Ovary (tissue), 9 donors: ENCODE results near the gene GYS1. TPM values are rescaled to one million over a fixed set of nuclear protein-coding genes. Genes with fewer than 3 reads are reported as not detected.

Experiments used
- DNase-seq, 5 donors: peaks; one replicate each; pipeline ENCODE4 v3.0.0-alpha.2; 2019 to 2020
- H3K27ac ChIP-seq, 2 donors: fragments of 200-600 bp; one replicate each; pipeline versions ENCODE4 v1.5.1 to v1.8.0; 2019 to 2022
- H3K27me3 ChIP-seq: fragments of 200-600 bp; one replicate; pipeline ENCODE4 v1.8.0; 2022
- H3K36me3 ChIP-seq: fragments of 200-600 bp; sonication (generic); one replicate; pipeline ENCODE4 v1.5.1; 2019
- H3K4me1 ChIP-seq: one replicate; pipeline ENCODE4 v1.8.1; 2013; ENCODE audit warnings: mild to moderate bottlenecking, moderate library complexity; ENCODE audit not compliant: insufficient read depth
- H3K4me3 ChIP-seq: fragments of 200-600 bp; sonication (generic); one replicate; pipeline ENCODE4 v1.5.1; 2017
- H3K9me3 ChIP-seq, 2 donors: fragments of 200-600 bp in 1 of 2; sonication (generic) in 1 of 2; one replicate each; pipeline versions ENCODE4 v1.5.1 to v1.8.1; 2013 to 2019; ENCODE audit warnings: mild to moderate bottlenecking in 1 of 2, moderate library complexity in 1 of 2
- EP300 ChIP-seq: sonication (generic); formaldehyde crosslinking; IDR thresholded peaks from one replicate; pipeline ENCODE4 v1.6.1; 2017; ENCODE audit warnings: antibody characterized with exemption
- POLR2A ChIP-seq: fragments of 450-650 bp; IDR thresholded peaks from one replicate; pipeline ENCODE4 v1.6.1; 2017; ENCODE audit warnings: antibody characterized with exemption, mild to moderate bottlenecking, moderate library complexity
- WGBS, 3 donors: extraction: QIAGEN DNeasy Blood & Tissue Kit in 1 of 3; methylation state at CpG; one replicate each; pipeline versions ENCODE4 v1.1.5 to v1.1.7; 2013 to 2017; 5-methylcytosine and 5-hydroxymethylcytosine counted together
- intact Hi-C, 4 donors: fragments of 100-400 bp; cut with DNase I; formaldehyde crosslinking; loops; one replicate each; pipeline versions ENCODE4 v1.11.0 to v1.15.1; 2022 to 2023
- polyA plus RNA-seq, 2 donors: library from polyadenylated mRNA; stranded (reverse); fragments of 200-250 nt in 1 of 2; fragments of 350-450 nt in 1 of 2; fragmentation: Illumina TruSeq in 1 of 2; extraction: RNeasy Lipid Tissue Mini Kit (QIAGEN cat#74804) in 1 of 2; gene quantifications; one replicate each; pipeline ENCODE4 v1.2.3, GENCODE V29; 2013 to 2014
- total RNA-seq, 7 donors: library from RNA; depleted of rRNA in 2 of 7; stranded (reverse); fragments of >200 nt in 2 of 7; fragmentation: NEBNext Ultra II Directional in 3 of 7; extraction: Animal tissue kit (Norgen Biotek cat#: 25700) in 3 of 7; gene quantifications; one replicate each; pipeline versions ENCODE4 v1.1.0 to v1.2.4, GENCODE V29; 2016 to 2023
- TF ChIP-seq, protein P1 (sequence below), 3 donors: fragments of 450-650 bp in 2 of 3; fragments of 200-600 bp in 1 of 3; IDR thresholded peaks; one replicate each; pipeline versions ENCODE4 v1.5.1 to v1.8.0; 2016 to 2022; ENCODE audit warnings: antibody characterized with exemption in 3 of 3, mild to moderate bottlenecking in 1 of 3
- donor health status: DM: no; HTN: no; CAD: no; lungs with moderate emphysema.
- donor health status: DM: no; HTN: no; CAD: no.
- donor health status: Bipolar disorder and iron deficiency.
- donor health status: DM: yes; HTN: yes; CAD: no.
- donor health status: DM: no; HTN: no; CAD: no.
- donor health status: DM: yes; HTN: yes; CAD: no.

Gene GYS1
- total and polyA plus RNA-seq, 9 donors, result 16.3 to 33.6 (median 29.0) TPM

DNA sequence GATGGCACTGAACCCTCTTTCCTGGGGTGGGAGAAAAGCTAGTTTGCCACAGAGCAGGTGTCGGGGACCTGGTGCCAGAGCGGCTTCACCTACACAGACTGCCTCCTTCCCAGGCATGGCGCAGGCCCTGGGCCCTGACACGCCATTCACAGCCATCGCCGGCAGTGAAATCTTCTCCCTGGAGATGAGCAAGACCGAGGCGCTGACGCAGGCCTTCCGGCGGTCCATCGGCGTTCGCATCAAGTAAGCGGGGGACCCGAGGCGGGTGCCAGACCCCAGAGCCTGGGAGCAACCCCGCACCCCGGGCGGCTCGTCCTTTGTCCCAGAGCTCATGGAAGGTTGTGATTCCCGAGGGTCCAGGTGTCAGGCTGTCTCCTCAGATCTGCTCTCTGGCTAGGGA, 13.8 kb upstream of the GYS1 start:
- Histone ChIP-seq H3K27me3 (no peaks in the 10 kb centered on the region), H3K4me3 (no peak overlapping the region), H3K9me3 (no peaks in the 10 kb centered on the region), H3K27ac (no peak overlapping the region), H3K4me1 (no peaks in the 10 kb centered on the region), H3K36me3 (no peaks in the 10 kb centered on the region)
- WGBS, 3 donors, result 95 to 96% (median 95%) methylated on average over 22 of the region's 22 CpGs
- no peak for DNase-seq
- TF ChIP-seq EP300 (no peak), POLR2A (no peak)
- TF ChIP-seq, protein P1, sequence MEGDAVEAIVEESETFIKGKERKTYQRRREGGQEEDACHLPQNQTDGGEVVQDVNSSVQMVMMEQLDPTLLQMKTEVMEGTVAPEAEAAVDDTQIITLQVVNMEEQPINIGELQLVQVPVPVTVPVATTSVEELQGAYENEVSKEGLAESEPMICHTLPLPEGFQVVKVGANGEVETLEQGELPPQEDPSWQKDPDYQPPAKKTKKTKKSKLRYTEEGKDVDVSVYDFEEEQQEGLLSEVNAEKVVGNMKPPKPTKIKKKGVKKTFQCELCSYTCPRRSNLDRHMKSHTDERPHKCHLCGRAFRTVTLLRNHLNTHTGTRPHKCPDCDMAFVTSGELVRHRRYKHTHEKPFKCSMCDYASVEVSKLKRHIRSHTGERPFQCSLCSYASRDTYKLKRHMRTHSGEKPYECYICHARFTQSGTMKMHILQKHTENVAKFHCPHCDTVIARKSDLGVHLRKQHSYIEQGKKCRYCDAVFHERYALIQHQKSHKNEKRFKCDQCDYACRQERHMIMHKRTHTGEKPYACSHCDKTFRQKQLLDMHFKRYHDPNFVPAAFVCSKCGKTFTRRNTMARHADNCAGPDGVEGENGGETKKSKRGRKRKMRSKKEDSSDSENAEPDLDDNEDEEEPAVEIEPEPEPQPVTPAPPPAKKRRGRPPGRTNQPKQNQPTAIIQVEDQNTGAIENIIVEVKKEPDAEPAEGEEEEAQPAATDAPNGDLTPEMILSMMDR (IDR thresholded peaks at IDR 0.05), result no peak
- intact Hi-C loops, result no loop called here

DNA sequence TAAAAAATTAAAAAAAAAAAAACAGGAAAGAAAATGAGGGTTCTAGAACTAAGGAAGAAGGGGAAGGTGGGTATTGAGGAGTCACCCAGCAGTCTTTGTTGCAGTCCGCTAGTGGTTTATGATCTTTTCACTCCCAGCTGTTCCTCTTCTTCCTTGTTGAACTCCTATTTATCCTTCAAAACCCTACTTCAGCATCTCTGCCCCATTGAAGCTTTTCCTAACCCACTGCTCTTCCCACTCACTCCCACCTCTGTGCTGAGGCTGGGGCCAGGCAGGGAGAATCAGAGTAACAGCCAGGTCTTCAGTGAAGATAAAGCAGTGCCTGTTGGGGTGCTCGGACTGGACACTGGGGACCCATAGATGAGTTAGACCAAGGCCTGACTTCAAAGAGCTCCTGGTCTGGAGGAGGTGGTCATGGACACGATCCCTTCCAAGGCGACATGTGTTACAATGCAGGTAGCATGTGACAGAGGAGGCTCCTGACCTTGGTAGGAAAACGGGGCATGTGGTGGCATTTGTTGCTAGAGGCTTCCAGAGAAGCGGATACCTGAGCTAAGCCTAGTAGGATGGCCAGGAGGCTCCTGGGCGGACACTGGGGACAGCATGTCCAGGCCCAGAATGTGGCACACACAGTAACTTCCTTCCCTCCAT, 12.0 kb upstream of the GYS1 start:
- DNase-seq, result no peak
- H3K36me3 ChIP-seq, result no peaks in the 10 kb centered on the region
- H3K27ac ChIP-seq, result no peak overlapping the region
- no peaks in the 10 kb centered on the region for H3K27me3 ChIP-seq
- WGBS, 3 donors, result 89 to 96% (median 93%) methylated on average over 7 of the region's 7 CpGs
- no peaks in the 10 kb centered on the region for H3K4me1 ChIP-seq
- TF ChIP-seq, protein P1 (IDR thresholded peaks at IDR 0.05), result no peak
- TF ChIP-seq EP300 (no peak), POLR2A (no peak)
- H3K4me3 ChIP-seq, result no peak overlapping the region
- intact Hi-C loops, result no loop called here
- H3K9me3 ChIP-seq, result no peaks in the 10 kb centered on the region

DNA sequence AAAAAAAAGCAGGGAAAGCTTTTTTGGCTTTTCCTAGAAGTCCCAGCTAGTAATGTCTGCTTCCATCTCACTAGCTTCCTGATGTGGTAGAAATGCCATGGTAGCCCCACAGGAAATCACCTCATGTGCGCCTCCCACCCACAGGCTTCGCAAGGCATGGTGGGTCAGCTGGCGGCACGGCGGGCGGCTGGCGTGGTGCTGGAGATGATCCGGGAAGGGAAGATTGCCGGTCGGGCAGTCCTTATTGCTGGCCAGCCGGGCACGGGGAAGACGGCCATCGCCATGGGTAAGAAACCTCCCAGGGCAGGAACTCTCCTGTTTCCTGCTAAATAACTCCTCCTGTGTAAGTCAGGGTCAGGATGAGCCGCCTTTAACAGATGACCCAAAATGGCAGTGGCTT, 11.0 kb upstream of the GYS1 start:
- H3K4me3 ChIP-seq, result no peak overlapping the region
- intact Hi-C loops, result no loop called here
- 97 to 99% (median 98%) methylated on average over 15 of the region's 15 CpGs for WGBS, 3 donors
- DNase-seq, result no peak
- no peak overlapping the region for H3K27ac ChIP-seq
- TF ChIP-seq POLR2A (no peak), EP300 (no peak)
- TF ChIP-seq, protein P1 (IDR thresholded peaks at IDR 0.05), result no peak
- no peaks in the 10 kb centered on the region for H3K9me3 ChIP-seq
- no peaks in the 10 kb centered on the region for H3K4me1 ChIP-seq
- H3K27me3 ChIP-seq, result no peaks in the 10 kb centered on the region
- no peaks in the 10 kb centered on the region for H3K36me3 ChIP-seq

DNA sequence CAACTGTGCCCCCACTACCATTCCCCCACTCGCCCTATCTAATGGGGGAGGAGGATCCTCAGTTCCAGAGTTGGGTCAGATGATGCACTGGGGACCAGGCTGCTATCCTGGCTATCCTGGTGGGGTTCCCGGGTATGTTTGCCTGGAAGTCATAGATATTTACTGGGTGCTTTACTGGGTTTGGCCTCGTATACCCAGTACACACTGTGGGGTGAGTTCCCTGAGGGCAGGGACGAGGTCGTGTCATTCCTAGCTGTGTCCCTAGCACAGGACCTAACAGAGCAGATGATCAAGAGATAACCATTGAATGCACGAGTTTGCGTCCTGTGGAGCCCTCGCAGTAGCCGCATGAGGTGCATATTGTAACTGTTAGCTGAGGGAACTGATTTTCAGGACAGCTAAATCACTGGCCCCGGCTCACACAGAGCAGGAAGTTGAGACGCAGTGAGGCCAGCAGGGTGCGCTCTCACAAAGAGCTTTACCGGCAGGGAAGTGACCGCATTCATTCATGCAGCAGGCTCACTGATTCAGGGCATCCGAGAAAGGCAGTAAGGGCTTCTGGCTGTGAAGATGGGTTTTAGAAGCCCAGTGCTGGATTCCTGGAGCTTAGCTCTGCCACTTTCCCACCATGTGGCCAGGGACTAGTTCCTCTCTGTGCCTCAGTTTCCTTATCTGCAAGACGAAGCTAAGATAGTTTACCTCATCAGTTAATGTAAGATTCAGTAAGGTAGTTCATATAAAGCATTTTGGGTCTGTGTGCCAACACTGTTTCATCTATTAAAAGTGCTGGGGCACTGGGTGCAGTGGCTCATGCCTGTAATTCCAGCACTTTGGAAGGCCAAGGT, 6.6 kb upstream of the GYS1 start:
- H3K27ac ChIP-seq, result no peak overlapping the region
- 51 to 57% (median 55%) methylated on average over 16 of the region's 16 CpGs for WGBS, 3 donors
- no peaks in the 10 kb centered on the region for H3K27me3 ChIP-seq
- H3K36me3 ChIP-seq, result no peaks in the 10 kb centered on the region
- DNase-seq, result peak in 1 of 5 donors; percentile 57
- H3K4me3 ChIP-seq, result no peak overlapping the region
- TF ChIP-seq, protein P1 (IDR thresholded peaks at IDR 0.05), result peak in 1 of 3 donors; percentile 8
- no peak for TF ChIP-seq EP300
- TF ChIP-seq POLR2A, result no peak
- H3K4me1 ChIP-seq, result peaks cover 1% of the 10 kb centered on the region
- no peaks in the 10 kb centered on the region for H3K9me3 ChIP-seq
- intact Hi-C loops, result no loop called here
